Measurements from ENCODE around the gene CRB3. TPM values are rescaled to one million over a fixed set of nuclear protein-coding genes. Genes with fewer than 3 reads are reported as not detected.

The CRB3 gene
- total and polyA plus RNA-seq, 2 of the 13 experiments (the other 11 are each of a cell fraction or from before 2014, with no cell fraction given): 10.6 to 25.6 TPM

- no peak for TF ChIP-seq POLR2G (IDR thresholded peaks at IDR 0.05; ENCODE audit: low read depth, low read length)
- TF ChIP-seq ZNF639 (CRISPR knock-in tag; conservative IDR thresholded peaks at IDR 0.05): no peak
- 0 out of 2 replicates have a peak, but pooled peaks have one; percentile 25 for TF ChIP-seq THAP11 (CRISPR knock-in tag; IDR thresholded peaks at IDR 0.05)
- no peak for TF ChIP-seq ZSCAN22 (CRISPR knock-in tag; IDR thresholded peaks at IDR 0.05)
- no peak for TF ChIP-seq GATAD1 (CRISPR knock-in tag; IDR thresholded peaks at IDR 0.05)
- no peak for TF ChIP-seq ZNF350 (CRISPR knock-in tag; IDR thresholded peaks at IDR 0.05; ENCODE audit: borderline replicate concordance, low read depth)
- TF ChIP-seq TFAP4 (IDR thresholded peaks at IDR 0.05; ENCODE audit: borderline replicate concordance, low read depth): no peak
- no peak for TF ChIP-seq ZNF235 (CRISPR knock-in tag; IDR thresholded peaks at IDR 0.05; ENCODE audit: borderline replicate concordance)
- no peak for TF ChIP-seq ATF2 (CRISPR knock-in tag; IDR thresholded peaks at IDR 0.05)
- TF ChIP-seq ZNF83 (CRISPR knock-in tag; IDR thresholded peaks at IDR 0.05; ENCODE audit: borderline replicate concordance): no peak
- TF ChIP-seq HNRNPLL (IDR thresholded peaks at IDR 0.05; ENCODE audit: low read depth, low read length, poor library complexity, severe bottlenecking): peak; percentile 35
- TF ChIP-seq BCL3 (CRISPR knock-in tag; IDR thresholded peaks at IDR 0.05): no peak
- no peak for TF ChIP-seq NAIF1 (CRISPR knock-in tag; IDR thresholded peaks at IDR 0.05; ENCODE audit: borderline replicate concordance)
- no peak for TF ChIP-seq ZNF318 (CRISPR knock-in tag; IDR thresholded peaks at IDR 0.05)
- peak; percentile 40; the same call in 1 of the 2 replicates for TF ChIP-seq ZFX (CRISPR knock-in tag; IDR thresholded peaks at IDR 0.05; ENCODE audit: low read depth)
Measured at GRCh38 chr19:6476155-6476895, 12.3 kb downstream of the CRB3 start (continued).

All from HepG2 (cell line).